Fibroblast of gingiva (primary cell): Measurements from ENCODE around the gene BCCIP.

ENCODE experiments used
- DNase-seq: peaks from one replicate; pipeline ENCODE4 v3.0.0-alpha.2; 2011; ENCODE audit warnings: low read depth

Gene BCCIP

DNA sequence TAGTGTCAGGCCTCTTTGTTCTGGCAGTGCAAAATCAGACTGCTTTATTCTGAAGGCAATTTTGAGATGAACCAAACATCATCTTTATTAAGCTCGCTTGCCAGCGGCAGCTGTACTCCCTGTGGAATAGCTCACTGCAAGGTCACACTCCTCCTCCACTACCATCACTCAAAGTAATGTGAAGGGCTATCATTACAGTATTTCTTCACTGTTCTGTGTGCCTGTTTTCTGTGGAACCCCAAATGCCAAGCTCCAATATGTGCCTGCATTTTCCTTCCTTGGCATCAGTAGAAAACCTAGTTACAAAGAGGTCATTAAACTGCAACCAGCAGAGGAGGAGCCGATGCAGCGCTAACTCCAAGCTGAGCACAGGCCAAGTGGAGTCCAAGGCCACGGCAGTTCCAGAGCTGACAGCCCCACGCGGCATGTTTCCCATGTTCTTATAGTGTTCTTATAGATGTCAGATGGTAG lies 21.4 kb downstream of the BCCIP start:
- no peak for DNase-seq

DNA sequence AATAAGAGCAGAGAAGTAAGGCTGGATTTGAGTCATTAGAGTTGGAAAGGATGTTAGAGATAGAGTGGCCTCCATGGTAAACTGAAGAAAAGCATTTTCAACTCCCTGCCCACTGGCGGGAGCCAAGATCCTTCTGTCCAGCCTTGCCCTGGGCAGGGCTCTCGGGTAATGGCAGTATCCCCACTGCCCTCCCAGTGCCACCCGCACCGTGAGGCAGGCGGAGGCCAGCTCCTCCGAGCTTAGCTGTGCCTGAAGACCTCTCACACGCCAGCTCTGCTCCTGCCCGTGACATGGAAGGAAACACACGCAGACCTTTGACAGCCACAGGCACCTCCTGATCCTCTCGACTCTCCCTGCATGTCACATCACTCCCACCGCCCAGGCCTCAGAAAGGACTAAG lies 22.3 kb downstream of the BCCIP start:
- DNase-seq: no peak

DNA sequence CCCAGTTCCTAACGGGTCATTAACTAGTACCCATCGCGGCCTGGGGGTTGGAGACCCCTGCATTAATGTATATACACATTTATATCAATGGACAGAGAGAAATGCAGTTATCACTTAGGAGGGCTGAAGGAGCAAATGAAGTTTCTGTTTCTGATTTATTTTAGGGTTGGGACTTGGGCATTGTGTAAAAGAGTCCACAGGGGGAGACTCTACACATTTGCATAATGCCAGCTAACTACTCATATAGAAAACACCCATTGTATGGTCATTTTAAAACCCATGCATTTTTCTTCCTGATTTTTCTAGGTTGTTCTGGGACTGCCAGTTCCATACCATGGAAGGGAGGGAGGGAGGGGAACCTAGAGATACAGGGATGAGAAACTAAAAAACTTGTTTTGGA lies 23.5 kb downstream of the BCCIP start:
- DNase-seq: no peak

DNA sequence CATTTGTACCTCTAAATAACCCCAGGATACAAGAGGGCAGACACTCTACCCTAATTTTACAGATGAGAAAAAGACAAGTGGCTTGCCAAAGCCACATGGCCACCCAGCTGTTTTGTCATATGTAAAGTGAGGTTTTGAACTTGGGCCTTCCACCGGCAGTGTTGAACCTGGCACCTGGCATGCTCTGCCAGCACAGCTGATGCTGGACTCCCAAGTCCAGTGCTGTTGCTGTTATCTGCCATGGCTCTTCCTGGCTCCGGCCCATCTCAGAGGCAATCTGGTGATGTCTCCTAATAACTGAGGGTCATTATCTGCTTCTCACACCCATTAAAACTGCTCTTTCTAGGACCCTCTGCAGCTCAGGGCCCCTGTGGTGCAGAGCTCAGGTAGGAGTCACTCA lies 25.0 kb downstream of the BCCIP start:
- no peak for DNase-seq

DNA sequence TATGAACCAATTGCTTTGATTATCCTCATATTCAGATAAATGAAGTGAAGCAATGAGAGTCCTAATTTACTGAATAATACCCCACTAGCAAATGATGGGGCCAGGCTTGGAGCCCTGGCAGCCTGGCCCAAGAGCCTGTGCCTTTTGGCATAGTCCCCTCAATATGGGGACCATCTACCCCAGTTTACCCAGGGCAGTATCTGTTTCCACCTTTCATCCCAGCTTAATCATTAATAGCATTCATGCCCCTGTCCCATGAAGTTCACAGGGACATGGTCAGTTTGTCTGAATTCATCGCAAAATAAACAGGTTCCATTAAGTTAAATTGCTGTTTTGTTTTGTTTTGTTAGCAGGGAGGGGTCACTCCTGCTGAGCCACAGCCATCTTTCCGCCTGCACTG lies 25.5 kb downstream of the BCCIP start:
- DNase-seq: no peak

DNA sequence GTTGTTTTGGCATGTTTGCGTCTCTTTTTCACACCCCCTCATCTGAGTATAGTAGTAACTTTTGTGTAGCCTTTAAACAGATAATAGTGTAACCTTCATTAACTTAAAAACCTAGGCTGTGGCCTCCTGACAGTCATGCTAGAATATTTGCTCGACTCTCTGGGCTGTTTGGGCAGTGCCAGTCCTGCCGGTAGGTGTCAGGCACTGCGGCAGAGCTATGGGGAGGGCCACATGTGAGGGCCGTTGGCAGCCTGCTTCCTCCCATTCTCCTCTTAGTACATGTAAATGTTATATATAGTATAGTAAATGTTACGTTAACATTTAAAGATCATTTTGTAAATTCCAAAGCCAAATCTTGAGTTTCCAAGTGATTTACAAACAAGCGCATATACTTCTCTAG lies 26.1 kb downstream of the BCCIP start:
- DNase-seq: no peak

DNA sequence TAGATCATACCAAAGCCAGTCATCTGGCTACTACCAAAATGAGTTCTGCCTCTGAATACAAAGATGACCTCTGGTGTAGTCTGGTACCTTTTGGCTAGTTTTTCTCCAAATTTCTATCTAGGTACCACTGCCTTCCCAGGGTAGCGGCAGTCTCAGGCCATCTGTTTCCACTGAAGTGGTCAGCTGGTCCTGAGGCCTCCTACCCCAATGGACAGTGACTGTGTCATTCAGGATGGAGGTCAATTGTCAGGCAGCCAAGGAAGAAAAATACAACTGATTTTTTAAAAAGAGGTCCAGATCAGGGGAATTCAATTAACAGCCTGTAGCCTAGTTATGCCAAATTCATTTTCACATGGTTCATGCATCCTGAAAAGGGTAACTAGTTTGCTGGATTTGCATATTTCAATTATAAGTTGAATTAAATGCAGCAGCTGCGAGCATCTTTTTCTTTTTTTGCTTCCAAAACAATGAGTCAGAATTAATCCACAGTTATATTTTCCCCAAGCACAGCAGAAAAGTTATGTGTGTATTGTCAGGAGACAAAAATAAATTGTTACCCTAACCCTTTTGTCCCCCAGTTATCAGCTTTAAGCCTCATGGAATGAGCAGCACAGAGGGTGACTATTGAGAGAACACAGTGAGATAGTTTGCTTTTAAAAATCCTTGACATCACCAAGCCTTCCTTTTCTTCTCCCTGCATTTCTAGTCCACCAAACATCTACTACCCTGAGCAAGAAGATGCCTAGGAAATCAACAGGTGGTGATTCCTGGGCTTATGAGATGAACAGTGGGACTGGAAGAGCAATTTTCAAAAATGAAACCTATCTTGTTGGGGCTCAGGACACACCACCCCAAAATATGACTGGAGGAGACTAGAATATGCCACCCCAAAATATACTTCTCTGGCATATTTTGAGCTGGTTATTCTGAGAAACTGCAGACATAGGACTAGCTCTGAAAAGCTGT lies 27.7 kb downstream of the BCCIP start:
- no peak for DNase-seq

DNA sequence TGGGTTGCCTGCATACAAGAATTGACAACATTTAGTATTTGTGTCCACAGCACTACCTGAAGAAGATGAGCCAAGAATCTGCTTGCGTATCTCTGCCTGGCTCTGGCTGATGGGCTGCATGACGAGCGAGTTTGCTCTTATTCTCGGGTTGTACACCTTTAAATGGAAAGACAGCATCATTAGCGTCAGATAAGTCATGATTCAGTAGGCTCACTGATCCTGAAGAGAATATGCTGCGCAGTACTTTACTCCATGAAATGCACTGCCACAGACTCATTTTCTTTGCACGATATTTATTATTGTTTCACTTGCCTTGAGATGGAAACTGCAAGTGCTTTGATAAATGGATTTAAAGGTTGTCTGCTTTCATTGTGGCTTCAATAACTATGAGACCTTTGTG lies 29.1 kb downstream of the BCCIP start:
- DNase-seq: no peak

DNA sequence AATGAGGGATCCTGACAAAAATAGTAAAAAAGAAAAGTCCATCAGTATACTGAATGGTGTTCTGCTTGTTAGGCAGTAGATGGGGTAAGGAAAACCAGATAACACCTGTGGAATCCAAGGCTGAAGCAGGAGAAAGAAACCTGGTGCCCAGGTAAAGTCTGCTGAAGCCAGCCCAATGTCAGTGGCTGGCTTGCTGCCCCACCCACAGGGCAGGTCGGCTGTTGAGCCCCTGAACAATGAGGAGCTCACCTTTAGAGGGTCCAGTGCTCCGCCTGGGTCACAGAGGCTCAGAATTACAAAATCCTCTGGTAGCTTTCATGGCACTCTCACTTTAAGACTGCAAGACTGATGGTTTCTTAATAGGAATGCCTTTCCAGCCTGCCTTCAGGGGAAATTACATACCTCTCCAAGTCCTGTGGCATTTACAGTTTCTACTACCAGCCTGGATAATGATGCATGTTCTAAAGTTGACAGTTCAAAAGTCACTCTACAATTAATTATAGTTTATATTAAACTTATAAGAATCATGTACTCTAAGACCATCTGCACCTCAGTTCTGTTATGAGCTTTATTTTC lies 33.9 kb downstream of the BCCIP start:
- peak; percentile 9 for DNase-seq

DNA sequence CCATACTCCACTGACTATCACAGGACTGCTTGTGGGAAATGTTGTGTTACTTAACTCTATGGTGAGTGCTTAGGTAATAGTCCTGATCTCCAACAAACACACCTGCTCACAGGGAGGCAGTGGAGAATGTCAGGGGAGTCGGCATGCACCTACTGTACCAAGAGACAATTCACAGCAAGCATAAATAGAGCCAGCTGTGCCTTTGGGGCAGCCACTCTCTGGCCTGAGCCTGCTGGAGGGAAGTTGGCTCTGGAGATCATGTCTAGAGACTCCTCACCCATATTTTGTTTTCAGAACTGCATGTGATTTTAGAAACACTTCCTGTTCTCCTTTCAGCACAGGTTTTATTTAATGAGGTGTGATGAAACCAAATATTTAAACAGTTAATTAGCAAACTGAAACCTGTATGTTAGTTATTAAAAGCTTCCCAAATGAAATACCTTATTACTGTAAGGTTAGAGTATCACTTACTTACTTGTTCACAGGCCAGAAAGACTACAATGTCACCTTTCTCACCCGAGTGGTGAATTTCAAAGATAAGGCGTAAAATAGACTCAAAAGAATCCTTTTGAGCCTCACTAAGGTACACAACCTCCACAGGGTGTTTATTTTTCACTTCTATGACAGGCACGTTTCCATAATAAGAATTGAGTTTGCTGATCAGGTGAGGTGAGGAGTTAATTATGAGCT lies 35.9 kb downstream of the BCCIP start:
- no peak for DNase-seq

DNA sequence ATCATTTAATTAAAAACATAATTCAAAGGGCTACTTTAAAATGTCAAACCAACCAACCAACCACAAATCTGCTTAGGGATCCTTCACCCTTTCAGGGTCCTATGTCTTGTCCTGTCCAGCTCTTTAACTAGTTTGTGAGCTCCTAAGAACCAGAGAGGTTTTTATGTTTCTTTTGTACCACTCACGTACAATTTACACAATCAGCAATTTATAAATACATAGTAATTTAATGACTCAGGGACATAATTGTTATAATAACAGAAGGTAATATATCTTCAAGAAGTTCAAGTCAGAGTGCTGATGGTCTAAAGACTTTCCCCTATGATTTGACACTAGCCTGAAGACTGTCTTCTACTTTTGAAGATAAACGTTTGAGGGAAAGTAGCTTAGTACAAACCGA lies 41.8 kb downstream of the BCCIP start:
- DNase-seq: no peak

DNA sequence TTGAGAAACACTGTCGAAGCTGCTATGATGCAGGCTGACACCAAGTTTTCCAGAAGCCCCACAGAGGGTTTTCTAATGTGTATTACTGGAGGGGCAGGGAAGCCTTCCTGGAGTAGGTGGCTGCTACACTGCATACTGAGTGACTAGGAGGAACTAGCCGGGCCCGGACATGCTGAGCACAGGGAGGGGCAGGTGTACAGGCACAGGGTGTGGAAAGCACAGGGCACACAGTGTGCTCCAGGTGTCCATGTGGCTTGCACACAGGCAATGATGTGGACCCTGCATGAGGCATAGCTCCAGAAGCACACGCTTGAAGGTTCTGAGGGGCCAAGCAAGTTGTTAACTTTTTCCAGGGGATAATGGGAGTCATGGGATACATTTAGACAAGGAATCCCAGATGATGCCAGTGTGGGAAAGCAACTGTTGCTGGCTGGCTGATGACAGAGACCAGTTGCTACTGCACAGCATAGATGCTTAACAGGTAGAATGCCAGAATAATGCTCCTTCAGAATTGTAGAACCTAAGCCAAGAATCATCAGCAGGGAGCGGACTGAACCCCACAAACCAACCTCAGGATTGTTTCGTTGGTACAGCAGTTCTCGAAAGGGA lies 43.2 kb downstream of the BCCIP start:
- no peak for DNase-seq

DNA sequence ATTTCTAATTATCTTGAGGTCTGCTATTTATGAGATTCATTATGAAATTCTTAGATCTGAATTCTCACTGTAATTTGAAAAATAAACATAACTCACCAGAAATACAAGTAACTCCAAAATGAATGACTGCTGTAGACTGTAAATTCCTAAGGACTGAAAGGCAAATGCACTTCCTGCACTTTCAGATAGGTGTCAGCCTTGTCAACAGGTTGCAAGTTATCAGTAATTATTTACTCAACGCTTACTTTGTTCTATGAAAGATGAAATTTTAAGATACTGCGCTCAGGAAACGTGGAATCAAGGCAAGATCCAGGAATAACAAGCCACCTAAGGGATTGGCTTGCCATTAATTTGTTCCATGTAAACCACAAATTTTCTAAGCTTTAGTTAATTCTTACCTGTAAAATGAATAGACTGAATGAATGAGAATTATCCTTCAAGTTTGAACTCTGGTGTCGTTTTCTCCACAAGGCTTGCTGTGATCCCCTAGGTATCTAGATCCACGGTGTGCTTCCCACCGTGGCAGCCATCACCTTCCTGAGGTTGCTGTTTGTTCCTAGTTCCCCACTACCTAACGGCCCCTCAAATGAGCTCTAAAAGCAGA lies 45.1 kb downstream of the BCCIP start:
- peak; percentile 34 for DNase-seq

DNA sequence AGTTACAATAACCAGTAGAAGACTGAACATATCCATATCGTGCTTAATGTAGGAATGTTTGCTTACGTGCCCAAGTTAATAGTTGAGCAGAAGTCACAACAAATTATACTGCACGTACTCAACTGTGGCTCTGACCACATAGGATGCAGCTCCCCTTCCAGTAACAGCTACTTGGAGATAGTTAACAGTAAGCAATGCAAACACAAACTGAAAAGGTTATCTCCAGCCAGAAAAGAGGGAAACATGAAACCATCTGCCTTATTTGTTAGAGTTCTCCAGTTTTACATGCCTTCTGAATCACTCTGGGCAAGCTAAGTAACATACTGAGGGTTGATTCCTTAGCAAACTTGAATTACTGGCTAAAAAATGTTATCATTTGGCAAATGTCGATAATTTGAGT lies 48.0 kb downstream of the BCCIP start:
- peak; percentile 37 for DNase-seq

DNA sequence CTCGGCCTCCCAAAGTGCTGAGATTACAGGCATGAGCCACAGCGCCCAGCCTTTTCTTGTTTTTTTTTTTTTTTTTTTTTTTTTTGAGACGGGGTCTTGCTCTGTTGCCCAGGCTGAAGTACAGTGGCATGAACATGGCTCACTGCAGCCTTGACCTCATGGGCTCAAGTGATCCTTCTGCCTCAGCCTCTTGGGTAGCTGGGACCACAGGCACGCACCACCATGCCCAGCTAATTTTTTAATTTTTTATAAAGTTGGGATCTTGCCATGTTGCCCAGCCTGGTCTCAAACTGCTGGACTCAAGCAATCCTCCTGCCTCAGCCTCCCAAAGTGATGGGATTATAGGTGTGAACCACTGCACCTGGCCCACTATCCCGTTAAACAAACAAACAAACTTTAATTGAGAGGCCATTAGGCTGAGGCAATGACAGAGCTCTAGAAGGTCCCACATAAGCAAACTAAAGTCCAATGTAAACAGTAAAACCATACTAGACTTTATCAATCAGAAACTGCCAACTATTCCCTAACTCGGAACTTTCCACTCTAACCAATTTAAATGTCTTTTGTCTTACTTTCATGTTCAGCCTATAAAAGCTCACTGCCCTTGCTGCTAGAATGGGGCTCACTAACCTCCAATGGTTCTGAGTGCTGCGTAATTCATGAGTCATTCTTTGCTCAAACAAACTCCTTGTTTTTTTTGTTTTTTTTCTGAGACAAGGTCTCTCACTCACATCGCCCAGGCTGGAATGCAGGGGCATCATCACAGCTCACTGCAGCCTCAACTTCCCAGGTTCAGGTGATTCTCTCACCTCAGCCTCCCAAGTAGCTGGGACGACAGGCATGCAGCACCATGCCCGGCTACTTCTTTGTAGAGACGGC lies 55.9 kb downstream of the BCCIP start:
- peak; percentile 64 for DNase-seq

DNA sequence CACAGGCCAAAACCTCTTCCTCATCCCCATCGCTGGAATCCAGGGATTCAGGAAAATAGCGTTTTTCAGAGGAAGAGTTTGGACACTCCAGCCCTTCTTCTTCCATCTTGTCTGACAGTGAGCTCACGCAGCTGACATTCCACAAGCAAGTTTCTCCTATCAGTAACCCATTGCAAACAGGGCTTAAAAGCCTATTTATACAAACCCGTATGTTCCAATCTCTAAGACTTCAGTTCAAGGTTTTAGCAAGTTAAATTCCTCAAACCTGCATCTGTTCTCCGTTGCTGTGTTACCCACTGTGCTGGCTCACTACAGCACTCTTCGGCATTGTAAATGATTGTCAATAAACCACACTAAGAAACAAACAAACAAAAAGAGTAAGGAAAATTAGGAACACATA lies 57.4 kb downstream of the BCCIP start:
- DNase-seq: no peak

DNA sequence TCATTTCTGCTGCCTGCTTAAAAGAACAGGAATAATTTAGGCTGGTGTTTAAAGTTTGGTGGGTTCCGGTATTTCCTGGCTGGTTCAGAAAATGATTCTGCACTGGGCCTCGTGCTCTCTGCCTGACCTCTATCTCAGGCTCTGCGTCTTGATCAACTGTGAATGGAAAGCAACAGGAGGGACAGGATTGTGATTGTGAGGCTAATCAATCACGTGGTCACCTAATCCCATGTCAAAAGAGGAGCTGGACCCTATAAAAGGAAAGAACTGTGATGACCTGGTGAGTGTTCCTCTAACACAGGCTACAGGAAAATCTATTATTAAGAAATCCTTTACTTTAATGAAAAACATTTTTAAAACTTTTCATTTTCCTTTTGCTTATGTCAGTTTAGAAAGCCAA lies 57.8 kb downstream of the BCCIP start, which contains the start of gene DHX32:
DHX32 (minus strand) TSS at position 101 of the 400 bp plus-strand sequence. CDS start 468 bp downstream, outside the sequence.
- no peak for DNase-seq

DNA sequence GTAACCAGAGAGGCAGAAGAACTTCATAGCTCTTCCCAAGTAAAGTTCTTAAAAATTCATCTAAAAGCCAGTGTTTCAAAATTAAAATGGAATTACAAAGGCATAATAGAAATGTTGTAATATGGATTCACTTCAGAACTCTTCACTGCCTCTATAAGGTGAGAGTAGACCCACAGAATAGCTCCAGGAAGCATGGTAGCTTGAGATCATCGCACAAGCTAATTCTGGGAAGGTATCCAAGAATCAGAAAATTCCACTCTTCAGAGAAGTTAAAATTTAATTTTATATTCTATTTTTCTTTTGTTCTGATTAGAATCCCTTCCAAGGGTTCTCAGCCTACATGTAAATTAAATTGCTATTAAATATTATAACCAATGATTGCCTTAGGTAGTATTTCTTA lies 59.2 kb downstream of the BCCIP start:
- DNase-seq: no peak

DNA sequence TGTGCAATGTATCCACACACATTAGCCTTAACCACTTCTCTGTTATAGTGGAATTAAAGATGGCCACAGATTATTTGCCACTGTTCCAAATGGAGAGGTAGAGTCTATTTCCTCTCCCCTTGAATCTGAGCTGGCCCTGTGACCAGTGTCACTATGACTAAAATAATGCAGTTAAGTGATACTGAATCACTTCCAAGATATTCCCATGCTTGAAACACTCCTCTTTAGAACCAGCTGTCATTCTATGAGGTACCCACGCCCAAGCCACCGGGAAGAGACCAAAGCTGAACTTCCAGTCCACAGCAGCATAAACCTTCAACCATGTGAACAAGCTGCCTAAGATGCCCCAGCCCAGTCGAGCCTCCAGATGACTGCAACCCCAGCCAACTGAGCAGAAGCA lies 59.9 kb downstream of the BCCIP start:
- no peak for DNase-seq
